ENCODE measurements around the gene STAT5B. TPM values are rescaled to one million over a fixed set of nuclear protein-coding genes. Genes with fewer than 3 reads are reported as not detected.

Gene STAT5B
- polyA plus RNA-seq, 3 donors, result 28.5 to 103 (median 47.9) TPM

GRCh38 chr17:42283241-42284023 lies 7.2 kb upstream of the STAT5B start:
- Histone ChIP-seq H3K4me2 (replicated peaks; ENCODE audit: extremely low read depth, low read length, poor library complexity, severe bottlenecking) (no peak overlapping the region), H3K9ac (ENCODE audit: insufficient read depth, low read length, poor library complexity, severe bottlenecking) (no peak overlapping the region), H3K27ac (ENCODE audit: low read depth in 1 of 2, low read length in 2 of 2) (no peak overlapping the region), H3K27me3 (ENCODE audit: control insufficient read depth in 2 of 2, insufficient read depth in 2 of 2, low read length in 2 of 2) (no peaks in the 10 kb centered on the region), H3K4me1 (ENCODE audit: control insufficient read depth in 1 of 2, insufficient read depth in 2 of 2, low read length in 2 of 2) (peaks cover 23 to 28% of the 10 kb centered on the region in 2 donors), H2AFZ (ENCODE audit: insufficient read depth, low read depth, low read length, poor library complexity, severe bottlenecking) (no peak overlapping the region), H3K4me3 (replicated peaks in 1 of 3; ENCODE audit: low read depth in 2 of 3, low read length in 3 of 3) (no peak overlapping the region), H4K20me1 (ENCODE audit: insufficient read depth, low read length) (peaks cover 4% of the 10 kb centered on the region), H3K79me2 (ENCODE audit: insufficient read depth, low read length) (peaks cover 12% of the 10 kb centered on the region), H3K9me3 (replicated peaks in 1 of 2; ENCODE audit: control insufficient read depth in 1 of 2, insufficient read depth in 1 of 2, low read length in 2 of 2) (no peaks in the 10 kb centered on the region), H3K36me3 (replicated peaks in 1 of 2; ENCODE audit: control insufficient read depth in 1 of 2, insufficient read depth in 2 of 2, low read length in 2 of 2) (no peaks in the 10 kb centered on the region)
- intact Hi-C loops (cut with micrococcal nuclease), result no loop called here
- 96% methylated on average over 3 of the region's 7 CpGs for WGBS (ENCODE audit: insufficient coverage)
- DNase-seq, result no peak
- Mint-ChIP-seq H3K27me3 (ENCODE audit: low read depth in 3 of 3) (peaks cover 0 to 1% (median 1%) of the 10 kb centered on the region in 3 donors), H3K36me3 (no peaks in the 10 kb centered on the region), H3K4me1 (peaks cover 25% of the 10 kb centered on the region), H3K27ac (peak overlapping the region in 1 of 7 donors; percentile 30), H3K9me3 (no peaks in the 10 kb centered on the region), H3K4me3 (no peak overlapping the region)
- TF ChIP-seq, protein P1, sequence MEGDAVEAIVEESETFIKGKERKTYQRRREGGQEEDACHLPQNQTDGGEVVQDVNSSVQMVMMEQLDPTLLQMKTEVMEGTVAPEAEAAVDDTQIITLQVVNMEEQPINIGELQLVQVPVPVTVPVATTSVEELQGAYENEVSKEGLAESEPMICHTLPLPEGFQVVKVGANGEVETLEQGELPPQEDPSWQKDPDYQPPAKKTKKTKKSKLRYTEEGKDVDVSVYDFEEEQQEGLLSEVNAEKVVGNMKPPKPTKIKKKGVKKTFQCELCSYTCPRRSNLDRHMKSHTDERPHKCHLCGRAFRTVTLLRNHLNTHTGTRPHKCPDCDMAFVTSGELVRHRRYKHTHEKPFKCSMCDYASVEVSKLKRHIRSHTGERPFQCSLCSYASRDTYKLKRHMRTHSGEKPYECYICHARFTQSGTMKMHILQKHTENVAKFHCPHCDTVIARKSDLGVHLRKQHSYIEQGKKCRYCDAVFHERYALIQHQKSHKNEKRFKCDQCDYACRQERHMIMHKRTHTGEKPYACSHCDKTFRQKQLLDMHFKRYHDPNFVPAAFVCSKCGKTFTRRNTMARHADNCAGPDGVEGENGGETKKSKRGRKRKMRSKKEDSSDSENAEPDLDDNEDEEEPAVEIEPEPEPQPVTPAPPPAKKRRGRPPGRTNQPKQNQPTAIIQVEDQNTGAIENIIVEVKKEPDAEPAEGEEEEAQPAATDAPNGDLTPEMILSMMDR (IDR thresholded peaks at IDR 0.05), result no peak

GRCh38 chr17:42282478-42283080 lies 6.4 kb upstream of the STAT5B start:
- no peak for DNase-seq

More at GRCh38 chr17:42282478-42283080, 6.4 kb upstream of the STAT5B start:
- no peaks in the 10 kb centered on the region for H3K36me3 ChIP-seq (replicated peaks in 1 of 2; ENCODE audit: control insufficient read depth in 1 of 2, insufficient read depth in 2 of 2, low read length in 2 of 2)
- no peak overlapping the region for H3K4me3 ChIP-seq (replicated peaks in 1 of 3; ENCODE audit: low read depth in 2 of 3, low read length in 3 of 3)
- H3K27me3 ChIP-seq (ENCODE audit: control insufficient read depth in 2 of 2, insufficient read depth in 2 of 2, low read length in 2 of 2), result no peaks in the 10 kb centered on the region
- no peaks in the 10 kb centered on the region for H3K9me3 Mint-ChIP-seq
- peaks cover 0 to 1% (median 1%) of the 10 kb centered on the region in 3 donors for H3K27me3 Mint-ChIP-seq (ENCODE audit: low read depth in 3 of 3)
- H4K20me1 ChIP-seq (ENCODE audit: insufficient read depth, low read length), result peaks cover 4% of the 10 kb centered on the region
- peaks cover 4% of the 10 kb centered on the region for H3K79me2 ChIP-seq (ENCODE audit: insufficient read depth, low read length)
- TF ChIP-seq, protein P1 (IDR thresholded peaks at IDR 0.05), result no peak
- peaks cover 0 to 2% of the 10 kb centered on the region in 2 donors for H3K36me3 Mint-ChIP-seq
- H3K4me3 Mint-ChIP-seq, result no peak overlapping the region
- H3K4me2 ChIP-seq (replicated peaks; ENCODE audit: extremely low read depth, low read length, poor library complexity, severe bottlenecking), result no peak overlapping the region
- no peak overlapping the region for H3K9ac ChIP-seq (ENCODE audit: insufficient read depth, low read length, poor library complexity, severe bottlenecking)
- 100% methylated on average over 4 of the region's 6 CpGs for WGBS (ENCODE audit: insufficient coverage)
- intact Hi-C loops (cut with micrococcal nuclease), result no loop called here
- H3K4me1 Mint-ChIP-seq, result peaks cover 27% of the 10 kb centered on the region
- no peak overlapping the region for H3K27ac ChIP-seq (ENCODE audit: low read depth in 1 of 2, low read length in 2 of 2)
- H3K9me3 ChIP-seq (replicated peaks in 1 of 2; ENCODE audit: control insufficient read depth in 1 of 2, insufficient read depth in 1 of 2, low read length in 2 of 2), result no peaks in the 10 kb centered on the region
- no peak overlapping the region for H3K27ac Mint-ChIP-seq
- no peak overlapping the region for H2AFZ ChIP-seq (ENCODE audit: insufficient read depth, low read depth, low read length, poor library complexity, severe bottlenecking)
- H3K4me1 ChIP-seq (ENCODE audit: control insufficient read depth in 1 of 2, insufficient read depth in 2 of 2, low read length in 2 of 2), result peaks cover 19 to 22% of the 10 kb centered on the region in 2 donors
